Measurements from ENCODE around the gene CADPS.

The CADPS gene

GRCh38 chr3:62523672-62524071 is 351.5 kb downstream of the CADPS start:
- H3K27ac ChIP-seq = no peak overlapping the region
- TF ChIP-seq, protein P1, sequence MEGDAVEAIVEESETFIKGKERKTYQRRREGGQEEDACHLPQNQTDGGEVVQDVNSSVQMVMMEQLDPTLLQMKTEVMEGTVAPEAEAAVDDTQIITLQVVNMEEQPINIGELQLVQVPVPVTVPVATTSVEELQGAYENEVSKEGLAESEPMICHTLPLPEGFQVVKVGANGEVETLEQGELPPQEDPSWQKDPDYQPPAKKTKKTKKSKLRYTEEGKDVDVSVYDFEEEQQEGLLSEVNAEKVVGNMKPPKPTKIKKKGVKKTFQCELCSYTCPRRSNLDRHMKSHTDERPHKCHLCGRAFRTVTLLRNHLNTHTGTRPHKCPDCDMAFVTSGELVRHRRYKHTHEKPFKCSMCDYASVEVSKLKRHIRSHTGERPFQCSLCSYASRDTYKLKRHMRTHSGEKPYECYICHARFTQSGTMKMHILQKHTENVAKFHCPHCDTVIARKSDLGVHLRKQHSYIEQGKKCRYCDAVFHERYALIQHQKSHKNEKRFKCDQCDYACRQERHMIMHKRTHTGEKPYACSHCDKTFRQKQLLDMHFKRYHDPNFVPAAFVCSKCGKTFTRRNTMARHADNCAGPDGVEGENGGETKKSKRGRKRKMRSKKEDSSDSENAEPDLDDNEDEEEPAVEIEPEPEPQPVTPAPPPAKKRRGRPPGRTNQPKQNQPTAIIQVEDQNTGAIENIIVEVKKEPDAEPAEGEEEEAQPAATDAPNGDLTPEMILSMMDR (conservative IDR thresholded peaks at IDR 0.05) = no peak
- no peak for TF ChIP-seq ZFX (IDR thresholded peaks at IDR 0.05)

DNA sequence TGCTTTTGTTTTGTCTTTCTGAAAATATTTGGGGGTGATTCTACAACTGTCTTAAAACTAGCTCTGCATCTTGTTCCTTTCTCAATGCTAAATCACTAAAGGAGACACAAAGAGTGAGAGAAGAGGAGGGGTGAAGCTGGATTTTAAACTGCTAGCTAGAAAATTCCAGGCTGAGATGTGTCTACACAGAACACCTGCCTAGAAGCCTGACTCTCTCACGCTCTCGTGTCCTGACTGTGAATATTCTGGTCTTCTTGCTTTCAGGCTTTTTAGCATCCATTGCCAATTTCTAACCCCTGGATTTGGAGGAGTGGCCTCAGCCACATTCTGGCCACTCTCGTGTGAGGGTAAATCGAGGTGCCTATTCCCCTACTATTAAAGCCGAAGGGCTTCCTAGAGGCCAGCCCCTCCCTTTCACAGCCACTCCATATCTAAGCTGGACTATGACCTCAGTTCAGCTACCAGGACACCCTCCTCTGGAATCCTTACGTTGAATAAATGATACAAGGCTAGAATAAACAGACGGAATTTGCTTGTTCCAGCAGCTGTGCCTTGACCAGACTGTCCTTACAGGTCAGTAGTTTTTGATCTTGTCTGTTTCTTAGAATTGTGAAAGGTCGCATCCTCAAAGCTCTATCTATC is 353.6 kb downstream of the CADPS start:
- no peak overlapping the region for H3K27ac ChIP-seq
- TF ChIP-seq ZFX (IDR thresholded peaks at IDR 0.05) = no peak
- TF ChIP-seq, protein P1 (conservative IDR thresholded peaks at IDR 0.05) = no peak

GRCh38 chr3:62503516-62503915 is 371.7 kb downstream of the CADPS start:
- TF ChIP-seq ZFX (IDR thresholded peaks at IDR 0.05) = no peak
- TF ChIP-seq, protein P1 (conservative IDR thresholded peaks at IDR 0.05) = no peak
- H3K27ac ChIP-seq = no peak overlapping the region

DNA sequence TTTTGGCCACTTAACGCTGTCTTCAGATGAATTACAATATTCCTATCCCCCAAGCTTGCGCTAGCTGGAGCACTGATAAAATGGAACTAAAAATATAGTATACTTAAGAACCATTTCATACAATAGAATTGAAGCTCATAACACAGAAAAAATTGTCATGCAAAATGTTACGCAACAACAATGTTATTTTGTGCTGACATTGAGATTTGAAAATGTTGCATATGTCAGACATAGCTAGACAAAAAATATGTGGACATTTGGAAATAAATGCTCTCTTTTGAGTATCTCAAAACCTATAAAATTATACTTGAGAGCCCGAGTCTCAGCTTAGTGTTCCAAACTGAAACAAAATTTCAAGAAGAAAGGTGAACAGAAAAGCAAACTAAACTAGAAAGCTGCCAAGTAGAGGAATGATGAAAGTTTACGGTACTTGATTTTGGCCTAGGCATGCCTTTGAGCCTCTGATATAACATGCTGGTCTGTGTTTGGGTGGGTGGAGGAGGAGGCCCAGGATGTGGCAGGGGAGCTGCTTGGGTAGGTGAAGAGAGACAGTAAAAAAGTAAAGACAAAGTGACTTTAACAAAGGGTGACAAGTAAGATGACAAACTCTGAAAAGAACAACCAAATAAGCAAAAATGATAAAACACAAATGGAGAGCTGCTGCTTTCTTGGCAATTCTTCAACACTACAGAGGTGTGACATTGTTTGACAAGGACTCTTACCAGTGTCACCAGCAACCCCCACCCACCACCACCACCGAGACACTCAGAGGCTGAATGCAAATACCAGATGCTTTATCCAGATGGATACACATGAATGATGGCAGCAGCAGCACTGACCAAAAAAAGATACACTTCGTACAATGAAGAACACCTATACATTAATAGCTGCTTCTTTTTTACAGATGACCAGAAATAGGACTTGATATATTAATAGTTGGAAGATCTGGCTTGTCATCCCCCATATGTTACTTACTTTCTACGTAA is 372.6 kb downstream of the CADPS start:
- TF ChIP-seq ZFX (IDR thresholded peaks at IDR 0.05) = no peak
- TF ChIP-seq, protein P1 (conservative IDR thresholded peaks at IDR 0.05) = no peak
- H3K27ac ChIP-seq = no peak overlapping the region

DNA sequence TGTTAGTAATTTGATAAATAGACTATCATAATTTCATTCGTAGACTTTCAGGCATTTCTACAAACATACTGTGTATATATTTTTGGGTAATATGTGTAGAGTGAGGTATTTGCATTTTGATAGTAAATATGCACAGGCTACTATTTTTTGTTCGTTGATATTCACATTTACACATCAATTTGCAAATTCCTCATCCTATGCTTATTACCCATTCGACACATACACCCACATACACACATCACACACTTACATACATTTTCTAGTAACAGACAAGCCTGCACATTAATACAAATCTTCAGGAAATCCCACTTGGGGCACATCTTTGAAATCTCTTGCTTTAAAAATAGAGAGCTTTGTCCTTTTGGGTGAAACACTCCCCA is 373.9 kb downstream of the CADPS start:
- no peak overlapping the region for H3K27ac ChIP-seq
- no peak for TF ChIP-seq ZFX (IDR thresholded peaks at IDR 0.05)
- TF ChIP-seq, protein P1 (conservative IDR thresholded peaks at IDR 0.05) = no peak

GRCh38 chr3:62500556-62501288 is 374.5 kb downstream of the CADPS start:
- H3K27ac ChIP-seq = no peak overlapping the region
- no peak for TF ChIP-seq ZFX (IDR thresholded peaks at IDR 0.05)
- TF ChIP-seq, protein P1 (conservative IDR thresholded peaks at IDR 0.05) = no peak
